ENCODE data around the gene MAPK8IP1.
A peak's percentile ranks its signal among the peaks of the same experiment; 100 is the strongest.

The MAPK8IP1 gene

GRCh38 chr11:45881708-45882368 lies 3.6 kb upstream of the MAPK8IP1 start:
- no peak for TF ChIP-seq CTCF (IDR thresholded peaks at IDR 0.05; ENCODE audit: low read depth, low read length, missing control alignments)
- no peak for DNase-seq (ENCODE audit: low read depth)
- no peak overlapping the region for H3K4me3 ChIP-seq (ENCODE audit: low read depth, low read length)

GRCh38 chr11:45884596-45885185 lies 760 bp upstream of the MAPK8IP1 start:
- no peak overlapping the region for H3K4me3 ChIP-seq (ENCODE audit: low read depth, low read length)
- no peak for TF ChIP-seq CTCF (IDR thresholded peaks at IDR 0.05; ENCODE audit: low read depth, low read length, missing control alignments)
- DNase-seq (ENCODE audit: low read depth), result no peak

- TF ChIP-seq CTCF (IDR thresholded peaks at IDR 0.05; ENCODE audit: low read depth, low read length, missing control alignments), result no peak
- peak overlapping the region; percentile 28; the same call in 1 of the 2 replicates for H3K4me3 ChIP-seq (ENCODE audit: low read depth, low read length)
- DNase-seq (ENCODE audit: low read depth), result no peak
These were observed 670 bp downstream of the MAPK8IP1 start for GRCh38 chr11:45885921-45886721.

GRCh38 chr11:45886816-45887520 lies 1.5 kb downstream of the MAPK8IP1 start:
- TF ChIP-seq CTCF (IDR thresholded peaks at IDR 0.05; ENCODE audit: low read depth, low read length, missing control alignments), result no peak

GRCh38 chr11:45887587-45887986 lies 2.1 kb downstream of the MAPK8IP1 start:
- DNase-seq (ENCODE audit: low read depth), result no peak
- no peak for TF ChIP-seq CTCF (IDR thresholded peaks at IDR 0.05; ENCODE audit: low read depth, low read length, missing control alignments)
- H3K4me3 ChIP-seq (ENCODE audit: low read depth, low read length), result no peak overlapping the region

More at GRCh38 chr11:45886816-45887520, 1.5 kb downstream of the MAPK8IP1 start:
- no peak for DNase-seq (ENCODE audit: low read depth)
- no peak overlapping the region for H3K4me3 ChIP-seq (ENCODE audit: low read depth, low read length)

- no peak overlapping the region for H3K4me3 ChIP-seq (ENCODE audit: low read depth, low read length)
- no peak for TF ChIP-seq CTCF (IDR thresholded peaks at IDR 0.05; ENCODE audit: low read depth, low read length, missing control alignments)
- no peak for DNase-seq (ENCODE audit: low read depth)
These were observed 4.1 kb downstream of the MAPK8IP1 start for GRCh38 chr11:45889555-45889954.

Data from GM12864 (cell line).